Urinary bladder (tissue), 4 donors: ENCODE data around the gene ZNF775. TPM values are rescaled to one million over a fixed set of nuclear protein-coding genes. Genes with fewer than 3 reads are reported as not detected.
A peak's percentile ranks its signal among the peaks of the same experiment; 100 is the strongest.

Experiments used
- DNase-seq: peaks from one replicate; pipeline ENCODE4 v3.0.0-alpha.2; 2015; ENCODE audit errors: extremely low spot score
- H3K27ac ChIP-seq: one replicate; pipeline ENCODE4 v1.5.1; 2013; ENCODE audit warnings: low read depth, mild to moderate bottlenecking, moderate library complexity
- H3K36me3 ChIP-seq: one replicate; pipeline ENCODE4 v1.6.1; 2013; ENCODE audit warnings: mild to moderate bottlenecking, moderate library complexity; ENCODE audit not compliant: insufficient read depth
- H3K4me1 ChIP-seq: one replicate; pipeline ENCODE4 v1.6.1; 2013; ENCODE audit warnings: mild to moderate bottlenecking, moderate library complexity; ENCODE audit not compliant: insufficient read depth
- H3K4me3 ChIP-seq: one replicate; pipeline ENCODE4 v1.5.1; 2013; ENCODE audit warnings: low read depth, low read length
- WGBS: extraction: QIAGEN DNeasy Blood & Tissue Kit; methylation state at CpG from one replicate; pipeline ENCODE4 v1.1.7; 2013; 5-methylcytosine and 5-hydroxymethylcytosine counted together
- polyA plus RNA-seq: library from polyadenylated mRNA; stranded (reverse); fragments of 200-250 nt; gene quantifications from one replicate; pipeline ENCODE4 v1.2.3, GENCODE V29; 2013
- total RNA-seq: library from RNA; depleted of rRNA; stranded (reverse); fragments of >200 nt; gene quantifications from one replicate; pipeline ENCODE4 v1.2.3, GENCODE V29; 2014
- donor health status: healthy with polysubstance abuse.
- donor health status: healthy.

ZNF775 gene
- total and polyA plus RNA-seq, 2 donors, result 5.1 to 11.6 TPM

DNA sequence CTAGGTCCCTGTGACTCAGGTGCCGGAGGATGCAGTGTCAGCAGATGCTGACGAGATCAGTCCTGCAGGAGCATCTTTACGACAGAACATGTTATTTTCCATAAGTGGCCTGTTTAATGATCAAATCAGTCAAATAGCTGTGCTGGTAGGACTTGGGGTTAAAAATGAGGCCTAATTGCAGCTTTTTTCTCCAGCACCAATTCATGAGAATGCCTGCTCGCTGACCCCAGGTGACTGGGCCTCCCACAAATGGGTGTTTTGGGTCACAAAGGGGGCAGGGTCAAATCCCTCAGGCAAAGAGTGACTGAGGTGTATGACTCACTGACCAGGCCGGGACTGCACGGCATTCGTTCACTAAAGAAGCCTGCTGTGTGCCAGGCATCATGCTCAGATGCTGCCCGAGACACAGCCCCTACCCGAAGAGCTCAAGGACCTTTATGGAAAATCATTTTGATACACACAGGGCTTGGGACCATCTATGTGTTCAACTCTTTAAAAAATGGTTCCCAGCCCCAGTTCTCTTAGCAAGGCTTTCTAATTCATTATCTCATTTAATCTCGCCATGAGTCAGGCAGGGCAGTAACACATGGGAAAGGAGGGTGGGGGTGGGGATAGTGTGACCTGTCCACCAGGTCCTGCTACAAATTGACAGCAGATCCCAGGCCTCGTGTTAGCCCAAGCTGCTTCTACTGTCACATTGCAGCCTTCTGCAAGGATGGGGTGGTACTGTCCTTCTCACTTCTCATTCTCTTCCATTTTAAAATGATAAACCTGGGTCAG, 21.1 kb downstream of the ZNF775 start:
- Histone ChIP-seq H3K36me3 (peaks cover 10% of the 10 kb centered on the region), H3K27ac (no peak overlapping the region), H3K4me3 (no peak overlapping the region), H3K4me1 (no peaks in the 10 kb centered on the region)
- 62% methylated on average over 11 of the region's 11 CpGs for WGBS
- DNase-seq, result no peak

DNA sequence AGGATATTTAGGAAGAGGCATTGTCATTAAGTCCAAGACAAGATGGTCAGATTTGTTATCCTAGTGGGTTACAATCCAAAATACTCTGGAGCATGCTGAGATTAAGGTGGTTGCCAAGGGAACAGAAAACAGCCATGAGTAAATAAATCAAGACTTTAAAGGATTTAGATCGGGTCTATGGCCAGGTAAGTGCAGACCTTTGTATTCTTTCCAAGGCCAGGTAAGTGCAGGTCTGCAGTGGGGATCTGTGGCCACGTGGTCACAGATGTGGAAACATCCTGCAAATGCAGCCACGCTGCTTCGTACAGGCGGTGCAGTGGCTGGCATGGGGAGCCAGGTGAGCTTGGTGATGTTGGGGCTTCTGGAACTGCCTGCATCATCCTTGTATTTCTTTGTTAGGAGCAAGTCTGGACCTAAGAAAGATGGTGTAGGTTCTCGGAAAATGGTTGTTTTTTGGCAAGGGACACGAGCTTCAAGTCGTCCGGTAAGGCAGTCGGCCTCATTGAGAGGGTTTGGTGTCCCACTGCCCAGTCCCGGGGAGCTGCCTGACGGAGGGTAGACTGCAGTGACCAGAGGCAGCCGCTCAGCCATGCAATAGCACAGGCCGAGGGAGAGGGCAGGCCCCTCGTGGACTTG, 21.8 kb downstream of the ZNF775 start:
- no peak overlapping the region for H3K4me3 ChIP-seq
- H3K27ac ChIP-seq, result no peak overlapping the region
- H3K36me3 ChIP-seq, result peaks cover 10% of the 10 kb centered on the region
- no peaks in the 10 kb centered on the region for H3K4me1 ChIP-seq
- WGBS, result 86% methylated on average over 15 of the region's 15 CpGs
- DNase-seq, result no peak

GRCh38 chr7:150401424-150401790, 22.3 kb downstream of the ZNF775 start:
- H3K4me3 ChIP-seq, result no peak overlapping the region
- H3K4me1 ChIP-seq, result no peaks in the 10 kb centered on the region
- DNase-seq, result no peak
- peaks cover 10% of the 10 kb centered on the region for H3K36me3 ChIP-seq
- 100% methylated on average over 1 of the region's 1 CpG for WGBS
- H3K27ac ChIP-seq, result no peak overlapping the region

DNA sequence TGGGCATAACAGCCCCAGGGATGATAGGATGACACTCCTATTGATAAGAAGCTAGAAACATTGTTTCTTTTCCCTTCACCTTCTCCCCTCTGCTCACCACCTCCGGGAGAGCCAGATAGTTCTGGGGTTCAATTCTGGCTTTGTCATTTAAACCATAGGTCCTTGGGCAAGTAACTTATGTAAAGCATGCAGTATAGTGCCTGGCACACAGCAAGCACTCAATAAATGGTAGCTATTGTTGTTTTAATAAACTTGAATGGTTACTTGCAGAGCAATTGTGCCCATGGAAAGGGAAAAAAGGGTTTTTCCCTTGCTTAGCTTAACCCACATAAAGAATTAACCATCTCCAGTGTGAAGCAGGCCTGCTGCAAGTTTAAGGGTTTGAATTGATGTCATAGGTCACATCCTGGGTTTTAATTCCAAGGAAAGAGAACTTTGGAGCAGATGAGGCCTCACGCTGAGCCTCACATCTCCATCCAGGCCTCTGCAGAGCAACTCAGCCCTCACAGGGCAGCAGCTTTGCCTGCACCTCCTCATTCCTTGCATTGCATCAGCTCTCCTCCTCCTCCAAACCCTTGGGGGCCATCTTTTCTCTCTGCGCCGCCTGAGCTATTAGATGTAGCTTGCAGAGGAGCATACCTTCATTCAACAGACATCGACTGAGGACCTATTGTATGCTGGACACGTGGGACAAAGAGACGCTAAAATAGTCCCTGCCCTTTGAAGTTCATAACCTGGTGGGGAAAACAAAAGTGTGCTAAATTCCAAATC, 22.9 kb downstream of the ZNF775 start:
- Histone ChIP-seq H3K27ac (no peak overlapping the region), H3K36me3 (peaks cover 6% of the 10 kb centered on the region), H3K4me3 (no peak overlapping the region), H3K4me1 (peaks cover 1% of the 10 kb centered on the region)
- WGBS, result 74% methylated on average over 7 of the region's 7 CpGs
- DNase-seq, result no peak

DNA sequence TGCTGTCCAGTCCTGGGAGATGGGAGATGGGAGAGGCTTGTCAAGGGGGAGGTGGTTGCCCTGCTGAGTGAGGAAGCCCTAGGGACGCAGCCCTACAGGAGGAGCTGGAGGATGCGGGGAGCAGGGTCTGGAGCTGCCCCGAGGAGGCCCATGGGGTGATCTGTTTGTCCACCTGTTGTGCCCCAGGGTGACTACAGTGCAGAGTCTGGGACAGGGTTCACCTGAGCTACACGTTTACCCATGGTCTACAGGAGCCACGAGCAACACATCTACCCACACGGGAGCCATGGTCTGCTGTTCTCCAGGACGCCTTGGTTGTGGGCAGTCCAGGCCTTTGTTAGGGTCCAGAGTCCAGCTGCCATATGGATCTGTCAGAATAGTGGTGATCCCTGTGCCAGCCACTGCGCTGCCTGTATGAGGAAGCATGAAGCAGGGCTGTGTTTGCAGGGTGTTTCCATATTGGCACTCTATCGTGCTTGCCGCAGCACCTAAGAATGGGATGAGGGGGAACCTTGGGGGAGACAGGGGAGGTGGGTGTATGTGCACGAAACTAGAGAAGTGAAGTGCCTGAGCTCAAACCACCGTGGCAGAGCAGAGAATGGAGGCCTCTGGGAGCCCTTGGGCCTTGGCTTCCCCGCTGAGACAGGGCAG, 23.7 kb downstream of the ZNF775 start:
- H3K4me1 ChIP-seq, result peaks cover 1% of the 10 kb centered on the region
- H3K4me3 ChIP-seq, result no peak overlapping the region
- 84% methylated on average over 13 of the region's 13 CpGs for WGBS
- H3K36me3 ChIP-seq, result peaks cover 1% of the 10 kb centered on the region
- H3K27ac ChIP-seq, result no peak overlapping the region
- no peak for DNase-seq

GRCh38 chr7:150403376-150404171, 24.4 kb downstream of the ZNF775 start:
- Histone ChIP-seq H3K27ac (no peak overlapping the region), H3K4me3 (no peak overlapping the region), H3K36me3 (no peaks in the 10 kb centered on the region), H3K4me1 (peaks cover 1% of the 10 kb centered on the region)
- DNase-seq, result no peak
- 80% methylated on average over 13 of the region's 13 CpGs for WGBS

DNA sequence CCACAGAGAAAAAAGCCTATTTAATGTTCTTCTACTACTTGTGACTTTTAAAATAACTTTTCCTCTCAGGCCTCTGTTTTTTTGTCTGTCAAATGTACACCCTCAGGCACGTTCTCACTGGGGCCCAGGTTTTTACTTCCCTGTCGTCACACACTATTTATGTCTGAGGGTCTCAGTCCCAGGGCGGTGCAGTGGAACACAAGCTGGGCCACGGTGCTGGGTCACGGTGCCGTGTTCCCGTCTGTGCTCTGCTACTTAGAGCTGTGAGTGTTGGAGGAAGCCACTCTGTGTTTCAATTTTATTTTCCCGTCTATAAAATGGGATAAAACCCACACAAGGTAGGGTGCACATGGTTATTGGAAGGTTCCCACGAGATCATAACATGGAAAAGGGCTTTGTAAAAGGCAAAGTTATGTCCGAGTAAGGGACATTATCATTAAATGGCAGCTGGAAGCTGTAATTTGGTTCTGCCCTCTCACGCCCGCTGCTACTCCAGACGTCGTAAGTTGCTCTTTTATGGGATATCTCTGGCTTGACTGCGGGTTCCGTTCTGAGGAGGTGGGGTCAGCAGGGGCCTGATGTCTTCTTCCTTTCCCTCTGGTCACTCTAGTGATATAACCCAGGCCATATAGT, 25.2 kb downstream of the ZNF775 start:
- peaks cover 1% of the 10 kb centered on the region for H3K4me1 ChIP-seq
- DNase-seq, result no peak
- peak overlapping the region; percentile 65 for H3K4me3 ChIP-seq
- 18% methylated on average over 16 of the region's 16 CpGs for WGBS
- H3K36me3 ChIP-seq, result no peaks in the 10 kb centered on the region
- peak overlapping the region; percentile 90 for H3K27ac ChIP-seq

DNA sequence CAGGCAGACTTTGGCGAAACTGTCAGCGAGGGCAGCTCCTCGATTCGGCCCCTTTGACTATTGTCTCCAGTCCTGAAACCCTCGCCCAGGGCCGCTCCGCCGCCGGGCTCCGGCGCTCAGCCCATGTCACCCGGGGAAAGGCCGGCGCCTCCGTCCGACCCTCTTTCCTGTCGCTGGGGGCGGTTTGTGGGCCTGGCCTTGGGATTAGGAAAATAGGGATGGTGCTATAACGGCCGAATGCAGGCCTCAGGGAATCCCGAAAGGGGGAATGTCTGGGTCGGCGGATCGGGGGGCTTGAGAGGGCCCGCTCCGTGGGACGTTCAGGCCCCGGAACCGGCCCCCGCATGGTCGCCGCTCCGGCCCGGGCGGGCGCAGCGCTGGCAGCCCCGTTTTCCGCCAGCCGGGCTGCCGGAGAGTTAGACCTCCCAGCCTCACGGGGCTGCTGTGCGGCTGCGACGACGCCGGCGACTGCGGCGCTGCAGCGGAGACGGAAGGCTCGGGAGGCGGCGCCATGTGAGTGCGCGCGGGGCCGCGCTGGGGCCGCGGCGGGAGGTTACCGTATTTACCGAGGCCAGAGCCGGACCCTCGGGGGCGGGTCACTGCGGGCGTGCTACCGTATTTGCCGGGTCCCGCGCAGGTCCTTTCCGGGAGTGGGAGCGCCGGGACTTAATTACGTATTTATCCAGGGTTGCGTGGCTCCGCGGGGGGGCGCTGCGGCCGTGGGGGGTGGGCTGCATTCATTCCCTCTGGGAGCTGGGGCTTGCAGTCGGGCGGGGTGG, 25.9 kb downstream of the ZNF775 start:
- peak overlapping the region; percentile 65 for H3K4me3 ChIP-seq
- H3K27ac ChIP-seq, result peak overlapping the region; percentile 90
- WGBS, result under 1% methylated on average over 86 of the region's 86 CpGs

DNA sequence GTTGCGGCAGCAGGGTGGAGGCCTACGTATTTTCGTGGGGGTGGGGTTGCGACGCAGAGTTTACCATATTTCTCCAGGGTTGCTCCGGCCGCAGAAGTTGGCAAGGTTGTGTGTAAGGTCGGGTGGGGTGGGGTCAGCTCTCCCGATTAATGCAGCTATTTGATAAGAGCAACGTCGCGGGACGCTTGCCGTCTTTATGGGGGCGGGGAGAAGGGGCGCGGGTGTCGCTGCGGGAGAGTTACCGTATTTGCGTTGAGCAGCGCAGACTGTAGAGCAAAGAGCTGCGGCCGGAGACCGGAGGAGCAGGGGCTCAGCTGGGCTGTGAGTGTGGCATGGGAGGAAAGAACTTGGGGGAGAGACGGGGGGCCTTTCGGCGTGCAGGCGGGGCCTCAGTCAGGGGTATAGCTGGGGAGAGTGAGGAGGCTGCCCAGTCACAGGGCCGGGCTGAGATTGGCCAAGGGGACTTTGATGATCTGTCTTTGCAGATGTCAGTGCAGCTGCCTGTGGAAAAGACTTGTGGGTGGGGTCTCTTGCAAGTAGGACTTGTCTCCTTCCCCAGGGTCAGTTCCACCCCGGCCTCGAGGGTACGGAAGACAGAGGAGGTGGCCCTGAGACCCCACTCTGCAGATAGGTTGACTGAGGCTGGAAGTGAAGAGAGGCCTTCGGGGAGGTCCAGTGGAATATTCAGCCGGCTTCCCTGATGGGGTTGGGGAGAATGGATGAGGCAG, 26.6 kb downstream of the ZNF775 start:
- peaks cover 1% of the 10 kb centered on the region for H3K4me1 ChIP-seq
- DNase-seq, result no peak
- no peaks in the 10 kb centered on the region for H3K36me3 ChIP-seq
- H3K4me3 ChIP-seq, result peak overlapping the region; percentile 65
- peak overlapping the region; percentile 90 for H3K27ac ChIP-seq
- 5% methylated on average over 35 of the region's 35 CpGs for WGBS

More for the DNA sequence above, 25.9 kb downstream of the ZNF775 start:
- no peak for DNase-seq
- Histone ChIP-seq H3K36me3 (no peaks in the 10 kb centered on the region), H3K4me1 (peaks cover 1% of the 10 kb centered on the region)

DNA sequence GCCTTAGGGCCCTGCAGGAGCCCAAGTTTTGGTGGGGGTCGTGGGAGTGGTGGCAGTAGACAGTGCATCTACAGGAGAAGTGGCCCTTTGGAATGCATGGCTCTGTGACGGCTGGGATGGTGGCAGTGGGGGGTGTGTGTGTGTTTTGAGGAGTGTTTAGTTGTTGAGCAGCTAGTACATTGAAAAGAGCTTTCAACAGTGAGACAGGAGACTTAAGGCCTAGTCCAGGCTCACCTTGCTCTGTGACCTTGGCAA, 27.1 kb downstream of the ZNF775 start:
- WGBS, result 18% methylated on average over 2 of the region's 2 CpGs
- H3K27ac ChIP-seq, result peak overlapping the region; percentile 90
- no peak for DNase-seq

GRCh38 chr7:150406567-150407421, 27.7 kb downstream of the ZNF775 start:
- peak overlapping the region; percentile 62 for H3K27ac ChIP-seq
- no peak for DNase-seq
- peaks cover 1% of the 10 kb centered on the region for H3K4me1 ChIP-seq
- H3K4me3 ChIP-seq, result no peak overlapping the region
- 39% methylated on average over 10 of the region's 10 CpGs for WGBS
- no peaks in the 10 kb centered on the region for H3K36me3 ChIP-seq

More for the DNA sequence above, 27.1 kb downstream of the ZNF775 start:
- H3K4me1 ChIP-seq, result peaks cover 1% of the 10 kb centered on the region
- peak overlapping the region; percentile 65 for H3K4me3 ChIP-seq
- no peaks in the 10 kb centered on the region for H3K36me3 ChIP-seq
